HG03354 (cell line): ENCODE results near the gene LRP5.
"Not testable (repeated sequence)": the region's sequence is repeated elsewhere in the genome, so short reads cannot be mapped to it uniquely, and the experiment has no call there.

Experiments
- ATAC-seq: cut with Tn5 transposase; IDR thresholded peaks from one replicate; pipeline ENCODE4 v1.9.1; 2021; ENCODE audit warnings: mild to moderate bottlenecking; ENCODE audit not compliant: unreplicated experiment, poor library complexity, severe bottlenecking

The LRP5 gene

DNA sequence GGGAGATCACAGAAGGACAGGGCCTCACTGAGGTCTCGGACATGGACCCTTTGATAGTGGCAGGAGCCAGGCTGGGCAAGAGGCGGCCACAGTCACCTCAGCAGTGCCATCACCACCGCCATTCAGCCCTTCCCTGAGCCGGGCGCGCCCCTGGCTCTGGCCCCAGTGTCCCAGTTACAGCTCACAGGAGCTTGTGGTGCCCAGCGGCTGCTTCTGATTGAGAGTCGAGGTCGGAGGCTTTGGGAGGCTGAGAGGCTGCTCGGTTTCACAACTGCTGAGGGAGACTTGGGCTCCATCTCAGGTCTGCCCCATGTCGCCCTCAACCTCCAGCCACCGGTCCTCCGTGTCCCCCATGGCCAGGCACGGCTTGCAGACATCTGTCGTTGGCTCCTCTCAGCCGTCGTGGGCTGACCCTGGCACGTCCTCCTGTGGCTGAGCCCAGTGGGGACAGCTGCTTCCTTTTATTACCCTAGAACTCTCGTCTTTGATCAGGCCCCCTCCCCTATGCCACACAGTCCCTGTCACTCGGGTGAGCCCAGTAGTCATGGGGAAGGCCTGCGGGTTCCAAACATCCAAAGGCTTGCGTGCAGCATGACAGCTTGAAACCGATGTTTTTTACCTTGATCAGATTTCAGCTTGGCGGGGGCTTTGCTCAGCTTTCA is 119.7 kb downstream of the LRP5 start:
- no peak for ATAC-seq

GRCh38 chr11:68432874-68433273 is 120.5 kb downstream of the LRP5 start:
- ATAC-seq: no peak

GRCh38 chr11:68433541-68433940 is 121.2 kb downstream of the LRP5 start:
- no peak for ATAC-seq

DNA sequence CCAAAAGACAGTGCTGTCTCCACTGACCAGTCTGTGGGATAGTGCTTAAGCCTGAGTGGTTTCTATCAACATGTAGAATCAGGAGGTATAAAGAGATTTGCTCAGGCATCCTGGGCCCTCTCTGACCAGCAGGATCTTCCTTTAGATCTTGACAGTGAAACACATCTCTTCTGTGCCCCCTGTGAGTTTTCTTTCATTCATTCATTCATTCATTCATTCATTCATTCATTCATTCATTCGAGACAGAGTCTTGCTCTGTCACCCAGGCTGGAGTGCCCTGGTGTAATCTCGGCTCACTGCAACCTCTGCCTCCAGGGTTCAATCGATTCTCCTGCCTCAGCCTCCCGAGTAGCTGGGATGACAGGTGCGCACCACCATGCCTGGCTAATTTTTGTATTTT is 121.8 kb downstream of the LRP5 start:
- not testable (repeated sequence) for ATAC-seq

- no peak for ATAC-seq
Observed at GRCh38 chr11:68436162-68436888, 123.9 kb downstream of the LRP5 start.

DNA sequence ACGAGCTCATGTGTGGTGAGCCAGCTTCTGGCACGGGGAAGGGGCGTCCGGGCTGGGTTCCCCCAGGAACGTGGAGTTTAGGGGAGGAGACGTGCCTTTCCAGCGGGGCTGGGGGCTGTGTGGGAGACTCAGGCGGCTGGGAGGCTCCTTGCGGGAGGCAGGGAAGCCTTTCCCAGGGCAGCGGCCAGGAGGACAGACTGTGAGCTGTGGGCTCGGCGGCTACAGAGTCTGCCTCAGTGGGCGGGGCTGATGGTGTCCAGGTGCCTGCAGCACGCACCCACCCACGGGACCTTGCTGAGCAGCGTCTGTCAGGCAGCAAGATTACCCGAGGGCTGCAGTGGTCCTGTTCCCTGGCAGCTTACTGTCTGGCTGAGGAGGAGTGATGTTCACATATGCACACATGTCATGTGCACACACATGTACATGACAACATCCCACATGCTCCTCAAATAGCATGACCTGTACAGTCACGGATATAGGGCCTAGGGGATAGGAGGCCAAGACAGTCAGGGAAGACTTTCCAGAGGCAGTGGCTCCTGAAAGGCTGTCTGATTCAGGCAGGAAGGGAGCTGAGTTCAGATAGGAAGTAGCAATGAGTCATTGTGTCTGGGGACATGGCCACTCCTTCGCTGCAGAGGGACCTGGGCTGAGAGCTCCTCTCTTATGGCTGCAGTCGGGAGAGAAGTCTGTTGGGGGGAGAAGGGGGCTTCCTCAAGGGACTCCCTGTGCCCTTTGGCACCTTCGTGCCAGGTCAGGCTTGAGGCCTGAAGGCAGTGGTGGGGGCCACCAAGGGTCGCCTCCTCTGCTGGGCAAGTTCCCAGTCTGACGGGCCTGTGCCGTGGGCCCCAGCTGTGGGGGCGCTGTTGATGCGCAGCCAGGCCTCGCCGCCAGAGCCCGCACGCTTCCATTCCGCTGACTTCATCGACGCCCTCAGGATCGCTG is 124.9 kb downstream of the LRP5 start:
- ATAC-seq: no peak

DNA sequence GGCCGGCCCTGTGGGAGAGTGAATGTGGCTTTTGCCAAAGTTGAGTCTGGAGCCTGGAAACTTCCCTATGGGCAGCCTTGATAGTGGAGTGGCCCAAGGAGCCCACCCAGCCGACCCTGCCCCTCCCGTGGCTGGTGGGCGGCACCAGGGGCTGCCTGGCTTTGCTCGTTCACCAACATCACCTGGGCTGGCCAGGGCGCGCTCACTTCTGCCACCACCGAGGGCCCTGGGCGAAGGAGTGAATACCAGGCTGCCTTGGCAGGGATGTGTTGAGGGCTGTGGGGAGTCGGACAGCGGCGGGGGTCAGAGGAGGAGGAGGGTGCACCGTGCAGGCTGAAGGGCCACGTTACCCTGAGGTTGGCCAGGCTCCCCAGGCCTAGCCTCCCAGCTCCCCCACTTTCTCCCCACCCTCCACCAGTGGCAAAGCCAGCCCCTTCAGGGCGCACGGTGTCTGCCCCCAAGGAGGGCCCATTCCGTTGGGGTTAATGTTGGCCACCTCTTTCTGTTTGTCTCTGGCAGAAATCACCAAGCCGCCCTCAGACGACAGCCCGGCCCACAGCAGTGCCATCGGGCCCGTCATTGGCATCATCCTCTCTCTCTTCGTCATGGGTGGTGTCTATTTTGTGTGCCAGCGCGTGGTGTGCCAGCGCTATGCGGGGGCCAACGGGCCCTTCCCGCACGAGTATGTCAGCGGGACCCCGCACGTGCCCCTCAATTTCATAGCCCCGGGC is 125.7 kb downstream of the LRP5 start:
- no peak for ATAC-seq

DNA sequence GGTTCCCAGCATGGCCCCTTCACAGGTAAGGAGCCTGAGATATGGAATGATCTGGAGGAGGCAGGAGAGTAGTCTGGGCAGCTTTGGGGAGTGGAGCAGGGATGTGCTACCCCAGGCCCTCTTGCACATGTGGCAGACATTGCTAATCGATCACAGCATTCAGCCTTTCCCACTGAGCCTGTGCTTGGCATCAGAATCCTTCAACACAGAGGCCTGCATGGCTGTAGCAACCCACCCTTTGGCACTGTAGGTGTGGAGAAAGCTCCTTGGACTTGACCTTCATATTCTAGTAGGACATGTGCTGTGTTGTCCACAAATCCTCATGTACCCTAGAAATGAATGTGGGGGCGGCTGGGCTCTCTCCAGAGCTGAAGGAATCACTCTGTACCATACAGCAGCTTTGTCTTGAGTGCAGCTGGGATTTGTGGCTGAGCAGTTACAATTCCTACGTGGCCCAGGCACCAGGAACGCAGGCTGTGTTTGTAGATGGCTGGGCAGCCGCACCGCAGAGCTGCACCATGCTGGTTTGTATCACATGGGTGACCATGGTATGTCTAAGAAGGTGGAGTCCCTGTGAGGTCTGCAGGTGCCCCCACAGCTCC is 126.4 kb downstream of the LRP5 start:
- ATAC-seq: no peak

GRCh38 chr11:68439355-68440065 is 127.1 kb downstream of the LRP5 start:
- ATAC-seq: no peak

DNA sequence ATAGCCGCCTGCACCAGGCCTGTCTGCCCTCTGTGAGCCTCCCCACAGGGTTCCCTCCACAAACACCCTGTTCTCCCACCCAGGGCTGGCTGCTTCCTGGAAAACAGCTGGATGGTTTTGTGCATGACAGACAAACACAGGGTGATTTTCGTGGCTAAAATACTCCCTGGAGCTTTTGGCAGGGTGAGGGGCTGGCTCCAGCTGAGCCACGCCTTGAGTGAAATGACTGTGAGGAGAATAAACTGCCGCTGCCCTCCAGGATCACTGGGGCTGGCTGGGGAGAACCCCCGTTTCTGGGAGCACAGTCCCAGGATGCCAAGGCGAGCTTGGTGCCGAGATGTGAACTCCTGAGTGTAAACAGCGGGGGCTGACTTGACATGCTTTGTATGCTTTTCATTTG is 127.8 kb downstream of the LRP5 start:
- ATAC-seq: no peak

GRCh38 chr11:68441466-68442230 is 129.3 kb downstream of the LRP5 start:
- no peak for ATAC-seq

- no peak for ATAC-seq
Observed at GRCh38 chr11:68442433-68442832, 130.0 kb downstream of the LRP5 start.

- ATAC-seq: no peak
Observed at GRCh38 chr11:68444566-68444965, 132.2 kb downstream of the LRP5 start.

GRCh38 chr11:68445531-68446035 is 133.2 kb downstream of the LRP5 start:
- ATAC-seq: no peak

- no peak for ATAC-seq
Observed at GRCh38 chr11:68446046-68446725, 133.8 kb downstream of the LRP5 start.

DNA sequence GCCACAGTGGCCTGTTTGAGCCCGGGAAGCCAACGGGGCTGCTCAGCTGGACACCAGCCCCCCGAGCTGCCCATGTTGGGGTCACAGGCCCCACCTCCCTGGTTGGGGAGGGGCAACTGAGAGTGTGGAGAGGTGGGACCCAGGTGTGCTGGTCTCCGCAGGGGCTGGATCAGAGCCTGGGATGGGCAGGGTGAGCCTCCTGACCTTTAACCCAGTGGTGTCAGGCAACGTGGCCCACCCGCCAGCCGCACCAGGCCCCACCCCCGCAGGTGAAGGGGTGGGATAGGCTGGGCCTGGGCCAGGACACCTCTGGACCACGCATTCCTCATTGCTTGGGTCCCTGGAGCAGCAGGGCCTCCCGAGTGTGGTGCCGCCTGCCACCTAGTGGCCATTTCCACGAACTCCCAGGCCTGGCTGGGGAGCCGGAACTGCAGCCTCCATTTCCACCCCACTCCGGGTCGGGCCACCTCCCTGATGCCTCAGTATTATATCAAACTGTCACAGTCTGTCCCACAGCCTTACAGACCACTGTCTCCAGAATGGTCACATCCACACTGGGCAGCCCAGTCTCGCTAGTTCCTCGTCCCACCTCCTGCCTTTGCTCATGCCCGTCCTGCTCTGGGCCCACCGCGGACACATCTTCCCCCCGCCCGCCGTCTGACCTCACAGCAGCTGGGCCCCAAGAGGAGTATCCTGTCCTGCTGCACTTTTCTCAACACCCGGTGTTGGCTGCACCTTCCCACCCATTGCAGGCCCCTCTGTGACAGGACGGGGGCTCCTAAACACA is 134.8 kb downstream of the LRP5 start:
- no peak for ATAC-seq

GRCh38 chr11:68447914-68448313 is 135.5 kb downstream of the LRP5 start:
- not testable (repeated sequence) for ATAC-seq
